GM12878 (cell line): Measurements from ENCODE around the gene CCDC18. TPM values are rescaled to one million over a fixed set of nuclear protein-coding genes. Genes with fewer than 3 reads are reported as not detected.

Experiments
- ATAC-seq: fragments of 200-7000 bp; cut with Tn5 transposase; 3 replicates; pipeline ENCODE4 v1.9.1; 2020; ENCODE audit warnings: mild to moderate bottlenecking, moderate library complexity
- BruUV-seq: library from RNA; stranded (reverse); fragments of 400-500 nt; replicated peaks from 2 replicates; lab custom pipeline; 2021; lab: Mats Ljungman, UMichigan
- CTCF ChIA-PET: fragments of 300-600 bp; sonication (Branson Sonifier 250); formaldehyde crosslinking; extraction: SDS; loops from one replicate; lab custom pipeline; 2021; ENCODE audit warnings: inconsistent platforms; lab: Yijun Ruan, JAX
- POLR2A ChIA-PET: fragments of 350-600 bp; formaldehyde crosslinking; extraction: SDS; loops from one replicate; lab custom pipeline; 2021; ENCODE audit warnings: inconsistent platforms; lab: Charles Lee
- RAD21 ChIA-PET: fragments of 300-600 bp; sonication (Branson Sonifier 250); formaldehyde crosslinking; loops from one replicate; lab custom pipeline; 2023; ENCODE audit warnings: antibody characterized with exemption; ENCODE audit not compliant: unreplicated experiment; lab: Charles Lee
- SMC1A ChIA-PET: fragments of 300-600 bp; sonication (Branson Sonifier 250); formaldehyde crosslinking; loops from one replicate; lab custom pipeline; 2023; ENCODE audit not compliant: unreplicated experiment, uncharacterized antibody; lab: Charles Lee
- DNase-seq: peaks from one replicate; pipeline ENCODE4 v3.0.0-alpha.2; 2011; ENCODE audit warnings: low read depth, low spot score
- FAIRE-seq: peaks from 3 replicates; lab custom pipeline; 2011; peaks lifted over from hg19 to GRCh38; lab: Jason Lieb, UNC
- H2AFZ ChIP-seq: 2 replicates; pipeline ENCODE4 v1.6.0; 2011; ENCODE audit warnings: low read depth, low read length, control low read depth; ENCODE audit not compliant: control insufficient read depth
- H3K27ac ChIP-seq: 2 replicates; pipeline ENCODE4 v1.5.1; 2011; ENCODE audit warnings: control low read depth; ENCODE audit not compliant: control insufficient read depth, insufficient read depth
- H3K27me3 ChIP-seq, 2 experiments: replicated peaks in 1 of 2; 2 replicates each; pipeline versions ENCODE4 v1.6.0 to v1.6.1; 2011; ENCODE audit warnings: low read length in 1 of 2; ENCODE audit not compliant: control insufficient read depth in 2 of 2, insufficient read depth in 2 of 2
- H3K36me3 ChIP-seq, 2 experiments: 2 replicates each; pipeline ENCODE4 v1.5.1; 2011; ENCODE audit warnings: low read length in 1 of 2; ENCODE audit not compliant: control insufficient read depth in 2 of 2, insufficient read depth in 2 of 2
- H3K4me1 ChIP-seq: 2 replicates; pipeline ENCODE4 v1.6.1; 2011; ENCODE audit warnings: mild to moderate bottlenecking, low read length, moderate library complexity, mixed read lengths; ENCODE audit not compliant: control insufficient read depth, insufficient read depth
- H3K4me2 ChIP-seq: 2 replicates; pipeline ENCODE4 v1.6.0; 2011; ENCODE audit warnings: control low read depth; ENCODE audit not compliant: control insufficient read depth, insufficient read depth
- H3K4me3 ChIP-seq: fragments of 200-600 bp; sonication (generic); 2 replicates; pipeline ENCODE4 v1.5.1; 2016
- H3K79me2 ChIP-seq: 2 replicates; pipeline ENCODE4 v1.6.0; 2011; ENCODE audit warnings: low read length; ENCODE audit not compliant: control insufficient read depth, insufficient read depth
- H3K9ac ChIP-seq: 2 replicates; pipeline ENCODE4 v1.8.0; 2011; ENCODE audit warnings: low read length, control low read depth, mixed read lengths; ENCODE audit not compliant: control insufficient read depth, insufficient read depth
- H3K9me3 ChIP-seq: replicated peaks from 3 replicates; pipeline ENCODE4 v1.5.1; 2011; ENCODE audit warnings: mild to moderate bottlenecking, low read length; ENCODE audit not compliant: control insufficient read depth, insufficient read depth
- H4K20me1 ChIP-seq: 2 replicates; pipeline ENCODE4 v1.6.0; 2011; ENCODE audit not compliant: control insufficient read depth, insufficient read depth
- CHD1 ChIP-seq: IDR thresholded peaks from 2 replicates; pipeline ENCODE4 v1.6.1; 2012; ENCODE audit warnings: low read depth, low read length, improper control_type of control experiment
- CREB1 ChIP-seq: IDR thresholded peaks from 2 replicates; pipeline ENCODE4 v1.6.1; 2012; ENCODE audit warnings: low read depth, mild to moderate bottlenecking, inconsistent platforms
- HSF1 ChIP-seq: fragments of 150-350 bp; IDR thresholded peaks from 2 replicates; pipeline ENCODE4 v1.6.1; 2014; ENCODE audit warnings: mild to moderate bottlenecking, low read depth, low read length
- NFIC ChIP-seq: IDR thresholded peaks from 2 replicates; pipeline ENCODE4 v1.6.1; 2012; ENCODE audit warnings: low read depth, mild to moderate bottlenecking, inconsistent platforms, low read length, moderate library complexity
- NRF1 ChIP-seq: conservative IDR thresholded peaks from 2 replicates; pipeline ENCODE4 v1.6.1; 2011; ENCODE audit warnings: mild to moderate bottlenecking, low read depth, low read length, improper control_type of control experiment
- POLR2A ChIP-seq: IDR thresholded peaks from 2 replicates; pipeline ENCODE4 v1.6.1; 2011; ENCODE audit warnings: low read depth, mild to moderate bottlenecking, low read length
- SP1 ChIP-seq: IDR thresholded peaks from one replicate; pipeline ENCODE4 v1.6.1; 2011; ENCODE audit warnings: low read depth, low read length
- TARDBP ChIP-seq: IDR thresholded peaks from 2 replicates; pipeline ENCODE4 v1.6.1; 2016; ENCODE audit warnings: borderline replicate concordance
- WGBS: methylation state at CpG from one replicate; pipeline ENCODE4 v1.1.6; 2016; ENCODE audit warnings: low lambda C conversion rate; ENCODE audit not compliant: insufficient replicate concordance, insufficient coverage; ENCODE audit errors: missing lambda C conversion rate; 5-methylcytosine and 5-hydroxymethylcytosine counted together
- in situ Hi-C: fragments of 300-500 bp; cut with MboI; formaldehyde crosslinking; loops from 9 replicates; pipeline ENCODE4 v1.14.3; 2018; ENCODE audit warnings: mixed read lengths
- intact Hi-C: fragments of 100-400 bp; cut with micrococcal nuclease; formaldehyde crosslinking; loops from one replicate; pipeline ENCODE4 v1.14.2; 2022; ENCODE audit not compliant: unreplicated experiment
- polyA plus RNA-seq, 11 experiments: library from polyadenylated mRNA; depleted of rRNA in 4 of 11; unstranded in 6 of 11; stranded (reverse) in 5 of 11; fragments of >200 nt; fragmentation: Nextera tagmentation in 4 of 11; fragmentation: Illumina TruSeq in 1 of 11; extraction: Ambion mirVana in 4 of 11; extraction: Trizol in 1 of 11; gene quantifications; 1 replicate in 1 of 11; 2 replicates in 10 of 11; pipeline versions ENCODE4 v1.2.1 to v1.2.3, GENCODE V29; 2011 to 2016; ENCODE audit warnings: inconsistent platforms in 2 of 11, missing spikeins in 2 of 11, low read depth in 1 of 11
- total RNA-seq, 4 experiments: library from RNA; depleted of rRNA in 3 of 4; stranded (reverse); fragments of >200 nt in 3 of 4; fragmentation: Illumina TruSeq in 1 of 4; extraction: Trizol in 1 of 4; gene quantifications; 2 replicates each; pipeline versions ENCODE4 v1.2.1 to v1.2.3, GENCODE V29; 2013 to 2021
- TF ChIP-seq, protein P1 (sequence below): IDR thresholded peaks from 2 replicates; pipeline ENCODE4 v1.6.1; 2011; ENCODE audit warnings: mild to moderate bottlenecking, low read depth, low read length, moderate library complexity; ENCODE audit not compliant: insufficient replicate concordance

CCDC18 gene
- total and polyA plus RNA-seq, 10 of the 15 experiments (the other 5 are each of a cell fraction or from before 2014, with no cell fraction given): 15.6 to 34.9 (median 19.5) TPM

DNA sequence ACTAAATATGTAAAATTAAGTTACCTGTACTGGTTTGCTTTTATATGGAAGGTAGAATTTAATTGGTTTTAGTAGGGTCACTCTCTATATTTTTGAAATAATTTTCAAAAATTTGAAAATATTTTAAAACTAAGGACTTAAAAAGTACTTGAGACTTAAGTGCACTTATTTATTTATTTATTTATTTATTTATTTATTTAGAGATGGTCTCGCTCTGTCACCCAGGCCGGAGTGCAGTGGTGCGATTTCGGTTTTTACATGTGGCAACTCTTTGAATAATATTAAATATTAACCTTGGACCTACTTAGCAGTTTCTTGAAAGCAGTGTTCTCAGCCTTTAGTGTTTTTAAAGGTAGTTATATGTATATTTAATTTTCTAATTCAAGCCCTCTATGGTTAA lies 36.8 kb upstream of the CCDC18 start (continued):
- TF ChIP-seq, protein P1, sequence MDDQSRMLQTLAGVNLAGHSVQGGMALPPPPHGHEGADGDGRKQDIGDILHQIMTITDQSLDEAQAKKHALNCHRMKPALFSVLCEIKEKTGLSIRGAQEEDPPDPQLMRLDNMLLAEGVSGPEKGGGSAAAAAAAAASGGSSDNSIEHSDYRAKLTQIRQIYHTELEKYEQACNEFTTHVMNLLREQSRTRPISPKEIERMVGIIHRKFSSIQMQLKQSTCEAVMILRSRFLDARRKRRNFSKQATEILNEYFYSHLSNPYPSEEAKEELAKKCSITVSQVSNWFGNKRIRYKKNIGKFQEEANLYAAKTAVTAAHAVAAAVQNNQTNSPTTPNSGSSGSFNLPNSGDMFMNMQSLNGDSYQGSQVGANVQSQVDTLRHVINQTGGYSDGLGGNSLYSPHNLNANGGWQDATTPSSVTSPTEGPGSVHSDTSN: no peak
- no peak for TF ChIP-seq NRF1
- no peak for TF ChIP-seq SP1
- no peak for TF ChIP-seq TARDBP
- no peak for TF ChIP-seq HSF1

GRCh38 chr1:93148001-93148400 lies 32.5 kb upstream of the CCDC18 start:
- no peak for DNase-seq
- in situ Hi-C loops: no loop called here
- CTCF ChIA-PET: no interaction called here
- no peak overlapping the region for H3K4me3 ChIP-seq
- RAD21 ChIA-PET: no interaction called here
- TF ChIP-seq NFIC (no peak), CREB1 (no peak), POLR2A (0 out of 2 replicates have a peak, but pooled peaks have one; percentile 16), CHD1 (no peak)
- FAIRE-seq: no peak
- intact Hi-C loops: loop anchor here (2.0 kb wide), 1 partner anchor 127 kb away; no protein-coding TSS in a partner anchor
- H3K27me3 ChIP-seq: no peaks in the 10 kb centered on the region
- POLR2A ChIA-PET: no interaction called here
- ATAC-seq: no peak
- no peaks in the 10 kb centered on the region for H4K20me1 ChIP-seq
- H3K36me3 ChIP-seq: peaks cover 2 to 24% of the 10 kb centered on the region in 2 experiments; a peak in 3 of 4 replicates
- 88% methylated on average over 7 of the region's 7 CpGs for WGBS
- SMC1A ChIA-PET: no interaction called here
- H3K79me2 ChIP-seq: no peaks in the 10 kb centered on the region
- H2AFZ ChIP-seq: no peak overlapping the region
- no peaks in the 10 kb centered on the region for H3K9me3 ChIP-seq
- H3K4me2 ChIP-seq: no peak overlapping the region
- no peaks in the 10 kb centered on the region for H3K4me1 ChIP-seq
- H3K27ac ChIP-seq: no peak overlapping the region
- no peak overlapping the region for H3K9ac ChIP-seq
- TSS peak; percentile 17 for BruUV-seq
